ENCODE measurements around the gene NIPAL1.
"Not testable (repeated sequence)": the region's sequence is repeated elsewhere in the genome, so short reads cannot be mapped to it uniquely, and the experiment has no call there.

The NIPAL1 gene

GRCh38 chr4:48016141-48017107, at the start of gene NIPAL1, which contains the start of gene CNGA1:
Gene NIPAL1 (plus strand): TSS chr4:48016772. CDS start chr4:48016840, 68 bp downstream.
Gene CNGA1 (minus strand): TSS chr4:48016681. CDS start chr4:47952689, 63,992 bp downstream.
- no peak for DNase-seq

DNA sequence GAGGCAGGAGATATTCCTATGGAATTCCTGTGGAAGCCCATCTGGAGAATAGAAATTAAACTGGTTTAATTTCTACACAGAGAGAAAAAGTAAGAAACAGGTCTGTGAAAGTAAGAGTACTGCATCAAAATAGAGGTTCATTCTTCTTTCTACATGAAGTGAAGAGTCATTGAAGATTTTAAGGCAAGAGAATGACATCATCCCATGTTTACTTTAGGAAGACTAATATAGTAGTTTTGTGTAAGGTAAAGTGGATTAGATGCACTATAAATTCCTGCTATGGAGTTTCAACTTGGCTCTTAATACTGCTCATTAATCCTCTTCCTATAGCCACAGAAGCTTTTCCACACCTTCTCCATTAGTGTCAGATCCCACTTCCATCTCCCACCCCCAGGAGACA, 47.7 kb upstream of the NIPAL1 start:
- DNase-seq = no peak

DNA sequence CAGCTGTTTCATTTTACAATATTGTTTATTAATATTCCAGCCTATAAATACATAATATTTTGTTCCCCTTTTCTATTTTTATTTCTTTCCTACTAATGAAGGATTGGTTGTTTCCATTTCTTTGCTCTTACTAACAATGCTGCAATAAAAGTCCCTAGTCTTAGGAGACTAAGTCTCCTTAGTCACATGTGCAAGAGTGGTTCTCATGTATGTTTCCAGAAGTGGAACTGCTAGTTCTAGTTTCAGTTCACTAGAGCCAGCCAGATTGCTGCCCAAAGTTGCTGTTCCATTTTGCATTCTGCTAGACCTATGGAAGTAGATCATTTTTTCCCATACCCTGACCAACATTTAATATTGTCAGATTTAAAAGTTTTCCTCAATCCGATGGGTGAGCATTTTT, 44.4 kb upstream of the NIPAL1 start:
- no peak for DNase-seq

DNA sequence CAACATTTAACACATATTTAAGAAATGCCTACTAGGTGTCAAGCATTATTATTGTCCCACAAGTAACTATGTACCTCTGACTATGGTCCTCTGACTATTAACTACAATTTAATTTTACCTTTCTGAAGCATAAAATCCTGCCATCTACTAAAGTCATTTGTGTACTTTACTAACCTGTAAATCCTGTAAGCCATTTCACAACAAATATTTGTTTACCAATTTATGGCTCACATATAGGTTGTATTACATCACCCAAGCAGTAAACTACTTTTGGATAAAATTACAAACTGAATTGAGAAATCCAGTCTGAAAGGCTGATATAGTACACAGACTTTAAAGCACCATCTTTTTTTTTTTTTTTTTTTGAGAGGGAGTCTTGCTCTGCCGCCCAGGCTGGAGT, 43.9 kb upstream of the NIPAL1 start:
- no peak for DNase-seq

- DNase-seq = no peak
These were observed 42.0 kb upstream of the NIPAL1 start for GRCh38 chr4:47974566-47974965.

DNA sequence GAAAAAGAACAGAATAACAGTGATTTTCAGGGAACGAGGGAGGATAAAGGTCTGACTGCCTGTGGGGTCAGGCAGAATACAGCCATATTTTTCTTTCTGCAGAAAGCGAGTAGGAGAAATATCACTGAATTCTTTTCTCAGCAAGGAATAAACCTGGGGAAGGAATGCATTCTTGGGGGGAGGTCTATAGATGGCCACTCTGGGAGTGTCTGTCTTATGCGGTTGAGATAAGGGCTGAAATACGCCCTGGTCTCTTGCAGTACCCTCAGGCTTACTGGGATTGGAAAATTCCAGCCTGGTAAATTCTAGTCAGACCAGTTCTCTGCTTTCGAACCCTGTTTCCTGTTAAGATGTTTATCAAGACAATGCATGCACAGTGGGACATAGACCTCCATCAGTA, 26.4 kb upstream of the NIPAL1 start:
- no peak for DNase-seq

DNA sequence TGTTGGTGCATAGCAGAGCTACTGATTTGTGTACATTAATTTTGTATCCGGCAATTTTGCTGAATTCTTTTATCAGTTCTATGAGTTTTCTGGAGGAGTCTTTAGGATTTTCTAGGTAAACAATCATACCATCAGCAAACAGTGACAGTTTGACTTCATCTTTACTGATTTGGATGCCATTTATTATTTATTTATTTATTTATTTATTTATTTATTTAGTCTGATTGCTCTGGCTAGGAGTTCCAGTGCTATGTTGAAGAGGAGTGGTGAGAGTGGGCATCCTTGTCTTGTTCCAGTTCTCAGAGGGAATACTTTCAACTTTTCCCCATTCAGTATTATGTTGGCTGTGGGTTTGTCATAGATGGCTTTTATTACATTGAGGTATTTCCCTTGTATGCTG, 24.1 kb upstream of the NIPAL1 start:
- not testable (repeated sequence) for DNase-seq

DNA sequence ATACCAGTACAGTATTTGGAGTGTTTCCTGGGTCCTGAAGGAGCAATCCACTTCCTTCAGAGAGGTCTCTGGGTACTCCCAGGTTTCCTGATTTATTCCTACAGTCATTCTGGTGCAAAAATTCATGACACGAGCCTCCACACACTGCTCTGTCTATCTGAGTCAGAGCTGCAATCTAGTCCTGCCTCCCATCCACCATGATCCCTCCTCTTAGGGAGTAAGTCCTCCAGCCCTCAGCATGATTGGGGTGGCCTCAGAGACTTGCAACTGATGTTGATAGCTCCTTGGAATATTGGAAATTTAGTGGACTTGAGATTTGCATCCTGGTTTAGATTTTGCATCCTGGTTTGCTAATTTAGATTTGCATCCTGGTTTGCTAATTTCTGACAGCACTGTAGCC, 20.6 kb upstream of the NIPAL1 start:
- no peak for DNase-seq

GRCh38 chr4:48002267-48002666, 14.3 kb upstream of the NIPAL1 start:
- no peak for DNase-seq

GRCh38 chr4:48003568-48003967, 13.0 kb upstream of the NIPAL1 start:
- not testable (repeated sequence) for DNase-seq

GRCh38 chr4:48005781-48006180, 10.8 kb upstream of the NIPAL1 start:
- DNase-seq = no peak

GRCh38 chr4:48008021-48008596, 8.5 kb upstream of the NIPAL1 start:
- no peak for DNase-seq

- not testable (repeated sequence) for DNase-seq
These were observed 5.7 kb upstream of the NIPAL1 start for GRCh38 chr4:48010906-48011305.

DNA sequence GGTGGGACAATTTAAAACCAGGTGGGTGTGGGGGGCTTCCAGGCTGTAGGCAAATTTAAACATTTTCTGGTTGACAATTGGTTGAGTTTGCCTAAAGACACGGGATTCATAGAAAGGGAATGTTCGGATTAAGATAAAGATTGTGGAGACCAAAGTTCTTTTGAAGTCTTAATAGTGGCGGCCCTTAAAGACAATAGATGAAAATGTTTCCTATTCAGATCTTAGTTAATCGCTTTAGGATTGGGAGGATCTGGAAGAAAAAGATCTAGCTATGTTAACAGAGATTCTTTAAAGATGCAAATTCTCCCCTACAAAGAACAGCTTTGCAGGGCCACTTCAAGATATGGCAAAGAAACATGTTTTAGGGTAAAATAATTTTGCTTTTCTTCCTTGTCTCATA, 4.8 kb upstream of the NIPAL1 start:
- no peak for DNase-seq

- no peak for DNase-seq
These were observed 3.7 kb upstream of the NIPAL1 start for GRCh38 chr4:48012824-48013223.

GRCh38 chr4:48015216-48015615, 1.4 kb upstream of the NIPAL1 start:
- DNase-seq = no peak

GRCh38 chr4:48015678-48016077, 894 bp upstream of the NIPAL1 start:
- DNase-seq = no peak

DNA sequence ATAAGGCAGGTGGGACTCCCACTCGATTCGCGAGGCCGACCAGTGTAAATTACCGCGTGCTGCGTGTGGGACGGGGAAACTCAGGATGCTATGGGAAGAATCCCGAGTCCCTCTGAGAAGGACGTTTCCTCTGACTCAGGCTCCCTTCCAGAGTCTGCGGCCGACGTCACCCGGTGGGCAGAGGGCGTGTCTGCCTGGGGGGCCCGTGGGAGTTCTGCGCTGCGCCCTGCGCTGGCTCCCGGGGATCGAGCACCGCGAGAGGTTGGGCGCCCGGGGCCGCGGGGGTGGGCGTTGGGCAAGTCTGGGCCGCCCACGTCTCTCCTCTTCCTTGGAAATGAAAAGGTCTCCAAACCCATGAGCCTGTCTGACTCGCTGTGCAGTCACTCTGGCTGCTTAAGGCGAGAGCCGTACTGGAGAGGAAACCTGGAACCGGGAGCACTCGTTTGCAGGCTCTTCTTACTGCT, 568 bp downstream of the NIPAL1 start:
- no peak for DNase-seq

GRCh38 chr4:48018112-48018511, 1.5 kb downstream of the NIPAL1 start:
- no peak for DNase-seq

- no peak for DNase-seq
These were observed 4.5 kb downstream of the NIPAL1 start for GRCh38 chr4:48021100-48021499.

DNA sequence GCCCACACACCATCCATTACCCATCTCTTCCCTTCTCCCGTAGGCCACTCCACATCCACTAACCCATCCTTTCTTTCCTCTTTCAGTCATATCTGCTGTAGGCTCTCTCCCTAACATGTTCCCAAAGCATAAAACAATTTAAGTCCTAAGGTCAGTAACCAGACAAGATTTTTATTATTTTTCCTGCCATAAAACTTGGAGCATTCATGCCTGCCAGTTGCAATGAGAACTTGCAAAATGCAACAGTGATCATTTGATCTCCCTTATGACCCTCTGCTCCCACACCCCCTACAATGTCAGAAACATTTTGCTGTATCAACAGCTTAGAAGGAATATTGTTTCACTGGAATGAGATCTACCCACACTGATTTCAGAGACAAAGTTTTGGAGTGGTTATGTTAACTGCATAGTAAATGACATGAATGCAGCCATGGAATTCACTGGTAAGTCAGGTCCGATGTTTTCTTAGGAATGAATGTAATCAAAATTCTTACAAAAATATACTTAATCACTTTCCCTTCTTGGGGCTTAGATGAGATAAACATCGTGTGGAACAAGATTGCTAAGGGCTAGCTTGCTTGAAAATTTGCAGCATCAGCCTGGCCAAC, 5.7 kb downstream of the NIPAL1 start:
- no peak for DNase-seq

DNA sequence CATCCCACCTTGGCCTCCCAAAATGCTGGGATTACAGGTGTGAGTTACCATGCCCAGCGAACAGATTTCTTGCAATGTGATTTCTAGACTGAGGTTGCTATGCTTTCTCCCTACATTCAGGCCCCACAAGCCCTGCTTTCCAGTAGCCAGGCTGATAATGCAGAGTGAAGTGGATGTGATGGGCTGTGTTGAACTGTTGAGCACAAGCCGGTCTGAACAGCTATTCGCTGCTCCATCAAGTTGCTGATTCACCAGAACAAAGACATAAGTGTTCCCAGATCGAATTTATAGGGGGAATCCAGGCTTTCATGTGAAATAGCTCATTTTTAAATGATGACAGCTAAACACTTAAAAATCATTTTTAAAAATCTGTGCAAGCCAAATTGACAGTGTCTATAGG, 8.0 kb downstream of the NIPAL1 start:
- DNase-seq = no peak

- no peak for DNase-seq
These were observed 8.4 kb downstream of the NIPAL1 start for GRCh38 chr4:48025005-48025404.

DNA sequence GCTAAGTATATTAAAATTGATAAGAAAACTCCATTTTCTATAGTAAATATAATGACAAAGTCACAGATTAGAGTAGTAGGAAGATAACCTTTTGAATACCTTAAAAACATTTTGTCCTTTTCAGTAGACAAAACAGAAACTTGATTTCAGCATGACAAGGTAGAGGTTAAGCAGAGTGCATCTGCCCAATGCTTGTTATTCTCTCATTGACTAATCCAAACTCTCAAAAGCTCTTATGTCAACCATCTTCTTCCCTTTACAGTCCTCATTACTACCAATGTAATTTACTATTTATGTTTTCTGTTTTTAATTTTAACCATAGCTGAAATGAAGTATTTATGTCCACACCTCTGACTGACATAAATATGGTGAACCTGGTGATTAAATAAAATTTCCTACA, 11.1 kb downstream of the NIPAL1 start:
- DNase-seq = no peak

All from GF-D8 (cell line).